Left renal cortex interstitium (tissue), 4 donors: Measurements from ENCODE around the gene ABTB1. TPM values are rescaled to one million over a fixed set of nuclear protein-coding genes. Genes with fewer than 3 reads are reported as not detected.
"Not testable (repeated sequence)": the region's sequence is repeated elsewhere in the genome, so short reads cannot be mapped to it uniquely, and the experiment has no call there.

Experiments used
- DNase-seq, 4 donors: peaks; one replicate each; pipeline ENCODE4 v3.0.0-alpha.2; 2013; ENCODE audit warnings: low read depth in 4 of 4, low spot score in 2 of 4, missing footprints in 1 of 4
- polyA plus RNA-seq, 4 donors: library from polyadenylated mRNA; unstranded; fragments of 120-200 nt; gene quantifications; one replicate each; pipeline ENCODE4 v1.2.1, GENCODE V29; 2013; ENCODE audit not compliant: insufficient read length in 4 of 4

ABTB1 gene
- polyA plus RNA-seq, 4 donors = 17.4 to 31.2 (median 26.8) TPM

- no peak for DNase-seq
Observed at GRCh38 chr3:127670761-127671522, 1.8 kb upstream of the ABTB1 start.

GRCh38 chr3:127671523-127672428 lies 976 bp upstream of the ABTB1 start:
- no peak for DNase-seq

GRCh38 chr3:127673191-127674100 lies 694 bp downstream of the ABTB1 start:
- DNase-seq = no peak

GRCh38 chr3:127674101-127674721 lies 1.5 kb downstream of the ABTB1 start:
- DNase-seq = no peak

- DNase-seq = no peak
Observed at GRCh38 chr3:127674790-127675189, 2.0 kb downstream of the ABTB1 start.

GRCh38 chr3:127675651-127676391 lies 3.1 kb downstream of the ABTB1 start:
- DNase-seq = no peak

- DNase-seq = no peak
Observed at GRCh38 chr3:127676456-127676855, 3.7 kb downstream of the ABTB1 start.

GRCh38 chr3:127676921-127677351 lies 4.2 kb downstream of the ABTB1 start:
- DNase-seq = no peak

DNA sequence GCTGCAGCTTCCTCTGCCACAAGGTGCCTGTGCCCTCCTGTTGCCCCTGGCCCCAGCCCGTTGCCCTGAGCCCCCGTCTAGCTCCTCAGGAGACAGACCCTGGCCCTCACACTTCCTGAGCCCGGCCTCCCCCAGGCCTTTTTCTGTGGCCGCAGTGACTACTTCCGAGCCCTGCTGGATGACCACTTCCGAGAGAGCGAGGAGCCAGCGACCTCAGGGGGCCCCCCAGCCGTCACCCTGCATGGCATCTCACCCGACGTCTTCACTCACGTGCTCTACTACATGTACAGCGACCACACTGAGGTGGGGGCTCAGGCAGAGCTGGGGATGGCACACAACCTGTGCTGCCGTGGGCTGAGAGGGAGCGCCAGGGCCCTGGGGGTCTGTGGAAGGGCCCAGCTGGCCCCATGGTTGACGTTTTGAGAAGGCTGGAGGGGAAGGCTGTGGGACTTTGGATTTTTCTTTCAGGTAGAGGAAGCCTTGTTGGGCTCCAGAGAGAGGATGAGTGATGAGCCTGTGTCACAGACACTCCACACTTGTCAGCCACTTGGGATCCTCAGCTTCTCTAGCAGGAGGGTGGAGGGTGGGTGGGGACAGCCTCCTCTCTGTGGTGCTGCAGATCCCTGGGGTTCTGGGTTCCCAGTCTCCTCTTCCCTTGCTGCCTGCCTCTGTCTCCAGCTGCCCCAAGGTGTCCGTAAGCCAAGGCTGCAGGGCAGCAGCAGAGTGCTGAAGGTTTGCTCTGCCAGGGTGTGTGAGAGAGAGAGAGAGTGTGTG lies 5.0 kb downstream of the ABTB1 start:
- no peak for DNase-seq

GRCh38 chr3:127678315-127678599 lies 5.5 kb downstream of the ABTB1 start:
- DNase-seq = no peak

DNA sequence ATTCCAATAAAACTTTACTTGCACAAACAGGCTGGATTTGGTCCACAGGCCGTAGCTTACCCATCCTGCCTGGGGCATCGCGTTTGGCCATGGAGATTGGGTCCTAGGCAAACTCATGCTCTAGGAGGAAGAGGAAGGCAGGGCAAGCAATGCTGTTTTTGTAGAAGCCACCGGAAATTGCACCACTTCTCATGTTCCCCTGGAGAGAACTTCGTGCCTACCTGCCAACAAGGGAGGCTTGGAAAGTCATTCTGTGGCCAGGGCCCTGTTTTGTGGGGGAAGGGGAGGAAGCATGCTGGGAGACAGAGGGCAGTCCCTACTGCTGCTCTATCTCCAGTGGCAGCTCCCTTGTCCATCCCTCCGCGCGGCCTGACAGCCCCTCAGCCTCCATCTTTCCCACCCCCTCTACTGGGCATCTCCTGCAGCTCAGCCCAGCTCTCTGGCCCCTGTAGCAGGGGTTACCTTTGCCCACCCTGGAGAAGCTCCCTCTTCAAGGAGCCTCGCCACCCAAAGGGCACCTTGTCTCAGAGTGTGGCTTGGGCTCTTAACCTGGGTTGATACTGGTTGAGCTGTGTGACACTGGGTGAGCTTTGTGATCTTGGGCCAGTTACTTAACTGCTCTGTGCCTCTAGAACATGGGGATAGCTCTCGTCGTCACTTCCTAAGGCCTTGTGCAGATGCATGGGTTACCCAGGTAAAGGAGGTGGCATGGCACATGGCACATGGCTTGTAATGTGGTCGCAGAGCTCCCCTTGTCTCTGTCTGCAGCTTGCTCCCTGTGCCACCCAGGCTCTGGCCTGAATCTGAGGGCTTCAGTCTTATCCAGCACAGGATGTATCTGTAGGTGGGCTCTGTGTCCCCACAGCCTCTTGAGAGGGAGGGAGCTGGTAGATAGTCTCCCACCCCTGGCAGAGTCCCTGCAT lies 6.1 kb downstream of the ABTB1 start:
- no peak for DNase-seq

- no peak for DNase-seq
Observed at GRCh38 chr3:127679534-127680145, 6.9 kb downstream of the ABTB1 start.

GRCh38 chr3:127680146-127680661 lies 7.5 kb downstream of the ABTB1 start:
- DNase-seq = no peak

GRCh38 chr3:127680798-127681221 lies 8.1 kb downstream of the ABTB1 start:
- no peak for DNase-seq

DNA sequence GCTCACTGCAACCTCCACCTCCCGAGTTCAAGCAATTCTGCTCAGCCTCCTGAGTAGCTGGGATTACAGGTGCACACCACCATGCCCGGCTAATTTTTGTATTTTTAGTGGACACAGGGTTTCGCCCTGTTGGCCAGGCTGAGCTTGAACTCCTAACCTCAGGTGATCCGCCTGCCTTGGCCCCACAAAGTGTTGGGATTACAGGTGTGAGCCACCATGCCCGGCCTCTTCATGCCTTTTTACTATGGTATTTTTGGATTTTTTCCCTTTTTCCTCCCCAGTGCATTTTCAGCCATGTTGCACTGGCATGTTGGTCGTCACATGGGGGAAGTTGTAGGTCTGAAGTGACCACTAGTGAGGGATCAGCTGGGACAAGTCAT lies 9.4 kb downstream of the ABTB1 start:
- DNase-seq = not testable (repeated sequence)

GRCh38 chr3:127682561-127682960 lies 9.8 kb downstream of the ABTB1 start:
- DNase-seq = no peak
